Gastrocnemius medialis (tissue), 4 donors: ENCODE data around the gene RBMXL3. TPM values are rescaled to one million over a fixed set of nuclear protein-coding genes. Genes with fewer than 3 reads are reported as not detected.
"Not testable (repeated sequence)": the region's sequence is repeated elsewhere in the genome, so short reads cannot be mapped to it uniquely, and the experiment has no call there.

ENCODE experiments used
- ATAC-seq, 2 donors: fragments of 150-250 bp; one replicate each; pipeline ENCODE4 v1.9.1; 2016
- DNase-seq, 2 donors: peaks; one replicate each; pipeline ENCODE4 v3.0.0-alpha.2; 2019
- H3K27ac ChIP-seq, 4 donors: fragments of 200-600 bp; sonication (generic); 1 replicate in 1 of 4; 2 replicates in 3 of 4; pipeline ENCODE4 v1.5.1; 2016 to 2018; ENCODE audit warnings: mild to moderate bottlenecking in 2 of 4, moderate library complexity in 1 of 4
- H3K27me3 ChIP-seq, 3 donors: fragments of 200-600 bp; sonication (generic) in 2 of 3; 1 replicate in 1 of 3; 2 replicates in 2 of 3; pipeline versions ENCODE4 v1.5.1 to v1.6.0; 2016 to 2019; ENCODE audit warnings: mild to moderate bottlenecking in 1 of 3, moderate library complexity in 1 of 3
- H3K36me3 ChIP-seq, 2 donors: fragments of 200-600 bp; sonication (generic) in 1 of 2; one replicate each; pipeline ENCODE4 v1.5.1; 2017 to 2018
- H3K4me1 ChIP-seq, 2 donors: fragments of 200-600 bp; sonication (generic) in 1 of 2; one replicate each; pipeline ENCODE4 v1.5.1; 2016 to 2017; ENCODE audit warnings: mild to moderate bottlenecking in 2 of 2
- H3K4me3 ChIP-seq, 4 donors: fragments of 200-600 bp; sonication (generic) in 3 of 4; 1 replicate in 1 of 4; 2 replicates in 3 of 4; pipeline ENCODE4 v1.5.1; 2016 to 2019; ENCODE audit warnings: mild to moderate bottlenecking in 2 of 4
- H3K9me3 ChIP-seq, 3 donors: fragments of 200-600 bp; sonication (generic) in 2 of 3; 1 replicate in 1 of 3; 2 replicates in 2 of 3; pipeline ENCODE4 v1.5.1; 2016 to 2019
- CTCF ChIP-seq, 5 experiments: fragments of 450-650 bp in 3 of 5; fragments of 200-600 bp in 2 of 5; sonication (generic) in 2 of 5; IDR thresholded peaks in 4 of 5; conservative IDR thresholded peaks in 1 of 5; 1 replicate in 4 of 5; 2 replicates in 1 of 5; pipeline ENCODE4 v1.5.1; 2016 to 2019; ENCODE audit warnings: antibody characterized with exemption in 5 of 5, mild to moderate bottlenecking in 3 of 5, moderate library complexity in 3 of 5
- POLR2A ChIP-seq, 2 donors: fragments of 450-650 bp; IDR thresholded peaks; one replicate each; pipeline ENCODE4 v1.6.1; 2017; ENCODE audit warnings: antibody characterized with exemption in 2 of 2, mild to moderate bottlenecking in 2 of 2, moderate library complexity in 2 of 2
- in situ Hi-C, 4 donors: fragments of 200-750 bp; cut with MboI; loops; one replicate each; pipeline versions ENCODE4 v1.15.0 to v1.8.0; 2017; ENCODE audit warnings: low sequenced_read_pairs in 4 of 4
- intact Hi-C: fragments of 100-400 bp; cut with DNase I; formaldehyde crosslinking; loops from one replicate; pipeline ENCODE4 v1.15.1; 2023; ENCODE audit warnings: low total_unique reads
- total RNA-seq, 4 donors: library from RNA; depleted of rRNA; stranded (reverse); fragments of >200 nt; gene quantifications; one replicate each; pipeline versions ENCODE4 v1.1.0 to v1.2.3, GENCODE V29; 2016

Gene RBMXL3
- total RNA-seq, 4 donors from 2014 or later, result not detected

DNA sequence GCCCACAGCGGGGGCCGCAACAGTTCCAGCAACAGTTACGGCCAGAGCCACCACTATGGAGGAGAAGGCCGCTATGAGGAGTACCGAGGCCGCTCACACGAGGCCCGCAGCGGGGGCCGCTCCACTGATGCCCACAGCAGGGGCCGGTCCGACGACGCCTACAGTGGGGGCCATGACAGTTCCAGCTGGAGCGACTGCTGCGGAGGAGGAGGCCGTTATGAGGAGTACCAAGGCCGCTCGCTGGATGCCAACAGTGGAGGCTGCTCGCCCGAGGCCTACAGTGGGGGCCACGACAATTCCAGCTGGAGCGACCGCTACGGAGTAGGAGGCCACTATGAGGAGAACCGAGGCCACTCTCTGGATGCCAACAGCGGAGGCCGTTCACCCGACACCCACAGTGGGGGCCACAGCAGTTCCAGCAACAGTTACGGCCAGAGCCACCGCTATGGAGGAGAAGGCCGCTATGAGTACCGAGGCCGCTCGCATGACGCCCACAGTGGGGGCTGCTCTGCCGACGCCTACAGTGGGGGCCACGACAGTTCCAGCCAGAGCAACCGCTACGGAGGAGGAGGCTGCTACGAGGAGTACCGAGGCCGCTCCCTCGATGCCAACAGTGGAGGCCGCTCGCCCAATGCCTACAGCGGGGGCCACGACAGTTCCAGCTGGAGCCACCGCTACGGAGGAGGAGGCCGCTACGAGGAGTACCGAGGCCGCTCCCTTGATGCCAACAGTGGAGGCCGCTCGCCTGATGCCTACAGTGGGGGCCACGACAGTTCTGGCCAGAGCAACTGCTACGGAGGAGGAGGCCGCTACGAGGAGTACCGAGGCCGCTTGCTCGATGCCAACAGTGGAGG lies 1.7 kb downstream of the RBMXL3 start:
- Histone ChIP-seq H3K36me3 (no peaks in the 10 kb centered on the region), H3K4me1 (no peaks in the 10 kb centered on the region), H3K27me3 (no peaks in the 10 kb centered on the region), H3K9me3 (no peaks in the 10 kb centered on the region), H3K27ac (no peak overlapping the region), H3K4me3 (no peak overlapping the region)
- in situ Hi-C loops, result no loop called here
- ATAC-seq (no peak), DNase-seq (no peak)
- TF ChIP-seq POLR2A (IDR thresholded peaks at IDR 0.05), result no peak
- no peak for TF ChIP-seq CTCF (IDR thresholded peaks at IDR 0.05 in 4 of 5, conservative IDR thresholded peaks at IDR 0.05 in 1 of 5)
- intact Hi-C loops, result no loop called here

DNA sequence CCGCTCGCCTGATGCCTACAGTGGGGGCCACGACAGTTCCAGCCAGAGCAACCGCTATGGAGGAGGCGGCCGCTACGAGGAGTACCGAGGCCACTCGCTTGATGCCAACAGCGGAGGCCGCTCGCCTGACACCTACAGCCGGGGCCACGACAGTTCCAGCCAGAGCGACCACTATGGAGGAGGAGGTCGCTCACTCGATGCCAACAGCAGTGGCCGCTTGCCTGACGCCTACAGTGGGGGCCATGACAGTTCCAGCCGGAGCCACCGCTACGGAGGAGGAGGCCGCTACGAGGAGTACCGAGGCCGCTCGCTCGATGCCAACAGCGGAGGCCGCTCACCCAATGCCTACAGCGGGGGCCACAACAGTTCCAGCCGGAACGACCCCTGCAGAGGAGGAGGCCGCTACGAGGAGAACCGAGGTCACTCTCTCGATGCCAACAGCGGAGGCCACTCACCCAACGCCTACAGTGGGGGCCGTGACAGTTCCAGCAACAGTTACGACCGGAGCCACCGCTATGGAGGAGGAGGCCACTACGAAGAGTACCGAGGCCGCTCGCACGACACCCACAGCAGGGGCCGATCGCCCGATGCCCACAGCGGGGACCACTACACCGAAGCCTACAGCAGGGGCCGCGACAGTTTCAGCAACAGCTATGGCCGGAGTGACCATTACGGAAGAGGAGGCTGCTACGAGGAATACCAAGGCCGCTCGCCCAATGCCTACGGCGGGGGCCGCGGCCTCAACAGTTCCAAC lies 2.5 kb downstream of the RBMXL3 start:
- intact Hi-C loops, result no loop called here
- in situ Hi-C loops, result no loop called here
- no peak overlapping the region for H3K4me3 ChIP-seq
- no peaks in the 10 kb centered on the region for H3K36me3 ChIP-seq
- H3K27ac ChIP-seq, result no peak overlapping the region
- H3K27me3 ChIP-seq, result no peaks in the 10 kb centered on the region
- no peaks in the 10 kb centered on the region for H3K9me3 ChIP-seq
- TF ChIP-seq CTCF (IDR thresholded peaks at IDR 0.05 in 4 of 5, conservative IDR thresholded peaks at IDR 0.05 in 1 of 5), result no peak
- no peak for TF ChIP-seq POLR2A (IDR thresholded peaks at IDR 0.05)
- H3K4me1 ChIP-seq, result no peaks in the 10 kb centered on the region
- DNase-seq (no peak), ATAC-seq (no peak)

DNA sequence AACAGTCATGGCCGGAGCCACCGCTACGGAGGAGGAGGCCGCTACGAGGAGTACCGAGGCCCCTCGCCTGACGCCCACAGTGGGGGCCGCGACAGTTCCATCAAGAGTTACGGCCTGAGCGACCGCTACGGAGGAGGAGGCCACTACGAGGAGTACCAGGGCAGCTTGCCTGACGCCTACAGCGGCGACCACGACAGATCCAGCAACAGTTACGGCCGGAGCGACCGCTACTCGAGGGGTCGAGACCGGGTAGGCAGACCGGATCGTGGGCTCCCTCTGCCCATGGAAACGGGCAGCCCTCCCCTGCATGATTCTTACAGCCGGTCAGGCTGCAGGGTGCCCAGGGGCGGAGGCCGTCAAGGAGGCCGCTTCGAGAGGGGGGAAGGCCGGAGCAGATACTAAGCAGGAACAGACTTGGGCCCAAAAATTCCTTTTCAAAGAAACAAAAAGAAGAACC lies 3.1 kb downstream of the RBMXL3 start:
- H3K4me3 ChIP-seq, result no peak overlapping the region
- H3K27me3 ChIP-seq, result no peaks in the 10 kb centered on the region
- no peaks in the 10 kb centered on the region for H3K9me3 ChIP-seq
- H3K4me1 ChIP-seq, result no peaks in the 10 kb centered on the region
- in situ Hi-C loops, result no loop called here
- DNase-seq, result no peak
- TF ChIP-seq POLR2A (IDR thresholded peaks at IDR 0.05) (no peak), CTCF (IDR thresholded peaks at IDR 0.05 in 4 of 5, conservative IDR thresholded peaks at IDR 0.05 in 1 of 5) (no peak)
- no peak overlapping the region for H3K27ac ChIP-seq
- intact Hi-C loops, result no loop called here
- no peaks in the 10 kb centered on the region for H3K36me3 ChIP-seq
- ATAC-seq, result no peak

- H3K27me3 ChIP-seq, result no peaks in the 10 kb centered on the region
- no peaks in the 10 kb centered on the region for H3K36me3 ChIP-seq
- ATAC-seq (no peak), DNase-seq (no peak)
- no peak overlapping the region for H3K4me3 ChIP-seq
- intact Hi-C loops, result no loop called here
- H3K9me3 ChIP-seq, result no peaks in the 10 kb centered on the region
- H3K4me1 ChIP-seq, result no peaks in the 10 kb centered on the region
- TF ChIP-seq POLR2A (IDR thresholded peaks at IDR 0.05), result no peak
- no peak for TF ChIP-seq CTCF (IDR thresholded peaks at IDR 0.05 in 4 of 5, conservative IDR thresholded peaks at IDR 0.05 in 1 of 5)
- in situ Hi-C loops, result no loop called here
- no peak overlapping the region for H3K27ac ChIP-seq
Measured at GRCh38 chrX:115204040-115204439, 14.8 kb downstream of the RBMXL3 start.

GRCh38 chrX:115209547-115209946 lies 20.3 kb downstream of the RBMXL3 start:
- H3K9me3 ChIP-seq, ATAC-seq, H3K27me3 ChIP-seq, in situ Hi-C loops, intact Hi-C loops, DNase-seq, H3K36me3 ChIP-seq, H3K4me3 ChIP-seq, H3K27ac ChIP-seq, H3K4me1 ChIP-seq: not testable (repeated sequence)
